ENCODE data around the gene CCR5. TPM values are rescaled to one million over a fixed set of nuclear protein-coding genes. Genes with fewer than 3 reads are reported as not detected.

CCR5 gene
- under 0.01 TPM in 2 replicates for total RNA-seq

DNA sequence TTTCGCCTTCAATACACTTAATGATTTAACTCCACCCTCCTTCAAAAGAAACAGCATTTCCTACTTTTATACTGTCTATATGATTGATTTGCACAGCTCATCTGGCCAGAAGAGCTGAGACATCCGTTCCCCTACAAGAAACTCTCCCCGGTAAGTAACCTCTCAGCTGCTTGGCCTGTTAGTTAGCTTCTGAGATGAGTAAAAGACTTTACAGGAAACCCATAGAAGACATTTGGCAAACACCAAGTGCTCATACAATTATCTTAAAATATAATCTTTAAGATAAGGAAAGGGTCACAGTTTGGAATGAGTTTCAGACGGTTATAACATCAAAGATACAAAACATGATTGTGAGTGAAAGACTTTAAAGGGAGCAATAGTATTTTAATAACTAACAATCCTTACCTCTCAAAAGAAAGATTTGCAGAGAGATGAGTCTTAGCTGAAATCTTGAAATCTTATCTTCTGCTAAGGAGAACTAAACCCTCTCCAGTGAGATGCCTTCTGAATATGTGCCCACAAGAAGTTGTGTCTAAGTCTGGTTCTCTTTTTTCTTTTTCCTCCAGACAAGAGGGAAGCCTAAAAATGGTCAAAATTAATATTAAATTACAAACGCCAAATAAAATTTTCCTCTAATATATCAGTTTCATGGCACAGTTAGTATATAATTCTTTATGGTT, at the start of gene CCR5:
CCR5 (plus strand) TSS at position 108 of the 680 bp plus-strand sequence. CDS start 1,957 bp downstream, outside the sequence.

DNA sequence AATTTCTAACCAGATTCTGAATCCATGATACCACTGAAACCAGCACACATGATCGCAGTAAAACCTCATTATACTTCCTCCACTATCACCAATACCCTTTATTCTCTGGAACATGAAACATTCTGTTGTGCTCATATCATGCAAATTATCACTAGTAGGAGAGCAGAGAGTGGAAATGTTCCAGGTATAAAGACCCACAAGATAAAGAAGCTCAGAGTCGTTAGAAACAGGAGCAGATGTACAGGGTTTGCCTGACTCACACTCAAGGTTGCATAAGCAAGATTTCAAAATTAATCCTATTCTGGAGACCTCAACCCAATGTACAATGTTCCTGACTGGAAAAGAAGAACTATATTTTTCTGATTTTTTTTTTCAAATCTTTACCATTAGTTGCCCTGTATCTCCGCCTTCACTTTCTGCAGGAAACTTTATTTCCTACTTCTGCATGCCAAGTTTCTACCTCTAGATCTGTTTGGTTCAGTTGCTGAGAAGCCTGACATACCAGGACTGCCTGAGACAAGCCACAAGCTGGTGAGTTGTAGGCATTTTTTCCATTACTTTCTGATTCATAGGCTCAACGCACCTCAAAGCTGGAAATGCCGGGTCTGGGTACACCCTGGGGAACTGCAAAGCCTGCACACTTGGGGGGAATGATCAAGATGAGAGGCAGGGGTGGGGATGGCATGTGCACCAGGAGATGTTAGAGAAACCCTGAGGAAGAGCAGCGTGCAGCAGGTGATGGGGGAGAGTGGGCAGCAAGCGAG, 16.9 kb upstream of the CCR5 start, which contains the start of gene CCR2:
CCR2 (plus strand) TSS at position 465 of the 764 bp plus-strand sequence. CDS start 3,417 bp downstream, outside the sequence.

DNA sequence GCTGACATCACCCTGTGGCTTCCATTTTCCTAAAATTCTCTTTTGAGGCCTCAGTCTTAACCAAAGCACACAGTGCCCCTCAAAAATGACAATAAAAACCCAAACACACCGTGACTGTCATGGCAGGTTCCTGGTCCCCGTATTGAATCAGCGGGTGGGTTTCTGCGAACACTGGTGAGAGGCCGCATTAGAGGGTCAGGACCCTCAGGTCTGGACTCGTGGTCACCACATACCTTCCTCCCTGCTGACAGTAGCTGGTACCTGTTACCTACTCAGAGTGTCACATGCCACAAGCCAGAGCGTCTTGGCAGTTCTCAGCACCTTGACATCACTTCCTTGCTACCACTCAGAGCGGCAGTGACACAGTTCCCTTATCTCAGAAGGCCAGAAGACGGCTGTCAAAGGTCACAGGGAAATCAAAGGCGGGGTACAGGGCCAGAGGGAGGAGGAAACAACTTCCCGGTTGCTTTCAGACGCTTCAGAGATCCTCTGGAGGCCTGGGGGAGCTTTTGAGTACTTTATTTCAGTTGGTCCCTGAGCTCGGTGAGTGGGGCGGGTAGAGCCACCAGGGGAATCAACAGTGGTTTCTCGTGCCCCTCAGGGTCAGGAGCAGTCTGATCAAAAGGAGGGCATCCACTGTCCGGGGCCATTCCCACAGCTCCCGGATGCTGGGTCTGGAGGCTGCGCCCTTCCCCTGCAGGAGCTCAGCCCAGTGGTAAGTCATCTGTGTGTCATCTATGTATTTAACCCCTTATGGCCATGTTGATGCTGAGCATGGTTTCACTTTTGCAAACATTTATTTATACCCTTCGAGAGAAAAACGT, 36.3 kb downstream of the CCR5 start, which contains the start of the genes CCR5AS and CCRL2:
CCR5AS (minus strand) TSS at position 279 of the 824 bp plus-strand sequence.
CCRL2 (plus strand) TSS at position 472 of the 824 bp plus-strand sequence. CDS start 821 bp downstream, outside the sequence.

Other genes starting within 250 kb of the CCR5 start
- 4.5 and 7.6 TPM in 2 replicates for gene CCR1, start 162.6 kb upstream of the CCR5 start, total RNA-seq
- 0.33 TPM in 1 of 2 replicates, not detected in the other for gene CCR3, start 128.5 kb upstream of the CCR5 start, total RNA-seq
- not detected in 2 replicates for gene CCR2, start 16.8 kb upstream of the CCR5 start, total RNA-seq
- 0.29 and 0.83 TPM in 2 replicates for gene CCRL2, start 36.3 kb downstream of the CCR5 start, total RNA-seq
- not detected in 2 replicates for gene LTF, start 94.0 kb downstream of the CCR5 start, total RNA-seq
- gene RTP3, start 127.0 kb downstream of the CCR5 start, total RNA-seq: not detected in 2 replicates
- under 0.01 and 0.99 TPM in 2 replicates for gene LRRC2, start 195.4 kb downstream of the CCR5 start, total RNA-seq
- not detected in 2 replicates for gene FAM240A, start 241.6 kb downstream of the CCR5 start, total RNA-seq